GM21737 (cell line): Measurements from ENCODE around the gene ZNF81.
"Not testable (repeated sequence)": the region's sequence is repeated elsewhere in the genome, so short reads cannot be mapped to it uniquely, and the experiment has no call there.

Source experiments
- ATAC-seq: cut with Tn5 transposase; IDR thresholded peaks from one replicate; pipeline ENCODE4 v1.9.1; 2021; ENCODE audit warnings: mild to moderate bottlenecking, moderate library complexity; ENCODE audit not compliant: unreplicated experiment

ZNF81 gene

DNA sequence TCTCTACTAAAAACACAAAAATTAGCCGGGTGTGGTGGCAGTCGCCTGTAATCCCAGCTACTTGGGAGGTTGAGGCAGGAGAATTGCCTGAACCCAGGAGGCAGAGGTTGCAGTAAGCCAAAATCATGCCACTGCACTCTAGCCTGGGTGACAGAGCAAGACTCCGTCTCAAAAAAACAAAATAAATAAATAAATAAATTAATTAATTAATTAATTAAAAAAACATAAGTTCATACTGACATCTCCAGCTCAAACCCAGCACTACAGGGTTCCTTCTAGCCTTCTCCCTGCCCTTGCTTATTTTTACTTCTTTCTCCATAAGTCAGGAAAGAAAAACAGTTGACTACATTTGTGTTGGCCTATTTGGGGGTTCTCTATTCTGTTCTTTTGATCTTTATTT, 95.3 kb downstream of the ZNF81 start:
- ATAC-seq = not testable (repeated sequence)

DNA sequence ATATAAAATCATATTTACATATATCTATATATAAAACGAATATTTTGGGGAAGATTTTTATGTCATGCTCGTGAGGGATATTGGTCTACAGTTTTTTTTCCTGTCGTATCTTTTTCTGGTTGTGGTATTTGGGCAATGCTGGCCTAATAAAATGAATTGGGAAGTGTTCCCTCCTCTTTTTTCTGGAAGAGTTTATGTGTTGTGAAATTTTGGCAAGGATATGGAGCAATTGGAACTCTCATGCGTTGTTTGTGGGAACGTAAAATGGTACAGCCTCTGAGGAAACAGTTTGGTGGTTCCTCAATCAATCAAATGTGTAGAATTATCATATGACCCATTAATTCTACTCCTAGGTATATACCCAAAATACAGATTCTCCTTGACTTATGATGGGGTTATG, 97.2 kb downstream of the ZNF81 start:
- ATAC-seq = no peak

DNA sequence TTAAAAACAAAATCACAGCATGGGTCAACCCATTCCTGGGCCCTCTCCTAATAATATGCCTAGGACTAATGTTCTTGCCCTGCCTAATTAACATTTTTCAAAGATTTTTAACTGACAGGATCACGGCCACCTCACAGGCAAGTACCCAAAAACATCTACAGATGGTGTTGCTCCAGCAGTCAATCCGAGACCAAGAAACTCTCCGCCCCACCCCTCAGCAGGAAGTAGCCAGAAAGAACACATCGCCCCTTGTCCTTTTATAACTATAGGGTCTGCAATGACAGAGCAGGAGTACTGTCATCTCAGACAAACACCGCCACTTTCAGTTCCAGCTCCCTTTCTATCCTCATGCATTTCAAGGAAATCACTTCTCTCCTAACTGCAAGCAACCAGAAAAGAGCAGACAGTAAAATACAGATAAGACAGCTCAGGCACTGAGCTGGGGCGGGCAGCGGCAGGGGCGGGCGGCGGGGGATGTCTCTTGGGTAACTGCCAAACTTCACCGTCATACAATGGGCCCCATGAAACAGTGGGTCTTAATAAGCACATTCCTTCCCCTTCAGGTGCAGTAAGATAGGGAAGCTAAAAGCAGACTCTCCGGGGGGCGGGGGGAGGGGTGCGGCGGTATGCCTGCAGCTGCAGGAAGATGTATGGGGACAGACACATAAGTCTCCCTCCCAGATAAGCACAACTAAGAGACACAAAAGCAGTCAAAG, 99.7 kb downstream of the ZNF81 start:
- no peak for ATAC-seq

DNA sequence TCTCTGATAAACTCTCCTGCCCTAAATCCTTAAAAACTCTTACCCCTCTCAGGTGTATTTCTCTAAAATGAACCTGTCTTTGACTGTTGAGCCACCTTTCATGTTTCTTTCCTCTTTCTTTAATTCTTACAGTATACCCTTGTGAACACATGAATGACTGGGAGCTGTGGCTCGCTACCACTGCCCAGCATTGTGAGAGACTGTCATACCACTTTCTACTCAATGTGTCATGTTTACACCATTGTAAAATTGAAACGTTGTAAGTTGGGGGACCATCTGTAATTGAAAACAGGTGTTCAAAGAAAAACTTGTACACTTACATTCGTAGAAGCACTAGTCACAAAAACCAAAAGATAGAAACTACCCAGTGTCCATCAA, 100.2 kb downstream of the ZNF81 start:
- no peak for ATAC-seq

DNA sequence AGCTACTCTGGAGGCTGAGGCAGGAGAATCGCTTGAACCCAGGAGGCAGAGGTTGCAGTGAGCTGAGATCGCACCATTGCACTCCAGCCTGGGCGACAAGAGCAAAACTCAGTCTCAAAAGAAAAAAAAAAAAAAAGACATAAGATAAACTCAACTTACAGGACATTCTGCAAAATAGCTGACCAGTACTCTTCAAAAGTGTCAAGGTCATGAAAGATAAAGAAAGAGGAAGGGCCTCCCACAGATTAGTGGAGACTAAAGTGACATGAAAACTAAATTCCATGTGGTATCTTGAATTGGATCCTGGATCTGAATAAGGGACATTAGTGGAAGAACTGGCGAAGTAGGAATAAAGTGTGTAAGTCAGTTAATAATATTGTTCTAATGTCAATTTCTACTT, 103.7 kb downstream of the ZNF81 start:
- no peak for ATAC-seq

DNA sequence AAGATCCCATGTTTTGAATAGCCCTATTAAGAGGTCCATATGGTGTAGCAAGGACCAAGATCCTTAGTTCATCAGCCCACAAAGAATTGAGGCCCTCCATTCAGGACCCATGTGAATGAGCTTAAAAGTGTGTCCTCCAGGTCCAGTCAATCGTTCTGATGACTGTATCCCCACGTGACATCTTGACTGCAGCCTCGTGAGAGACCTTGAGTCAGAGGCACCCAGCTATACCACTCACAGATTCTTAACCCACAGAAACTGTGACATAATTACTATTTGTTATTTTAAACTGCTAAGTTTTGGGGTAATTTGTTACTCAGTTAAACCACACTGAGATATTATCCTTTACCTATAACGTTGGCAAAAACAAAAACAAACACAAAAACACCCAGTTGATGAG, 104.7 kb downstream of the ZNF81 start:
- no peak for ATAC-seq

DNA sequence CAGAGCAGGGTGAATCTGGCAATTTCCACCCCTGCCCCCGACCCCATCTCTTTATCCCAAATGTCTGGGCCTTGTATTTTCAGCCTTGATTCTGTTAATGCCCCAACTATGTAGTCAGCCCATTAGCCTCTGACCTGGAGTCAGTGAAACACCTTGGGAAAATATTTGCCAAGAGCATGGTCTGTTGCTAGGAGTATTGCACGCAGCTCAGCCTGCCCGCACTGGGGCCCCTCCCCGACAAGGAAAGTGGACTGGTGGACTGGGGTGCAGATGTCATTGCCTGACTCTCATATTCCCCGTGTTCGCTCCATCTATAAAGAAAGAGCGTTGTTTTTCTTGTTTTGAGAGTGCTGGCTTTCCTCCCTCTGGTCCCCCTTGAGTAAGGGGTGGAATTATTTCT, 118.6 kb downstream of the ZNF81 start:
- not testable (repeated sequence) for ATAC-seq

DNA sequence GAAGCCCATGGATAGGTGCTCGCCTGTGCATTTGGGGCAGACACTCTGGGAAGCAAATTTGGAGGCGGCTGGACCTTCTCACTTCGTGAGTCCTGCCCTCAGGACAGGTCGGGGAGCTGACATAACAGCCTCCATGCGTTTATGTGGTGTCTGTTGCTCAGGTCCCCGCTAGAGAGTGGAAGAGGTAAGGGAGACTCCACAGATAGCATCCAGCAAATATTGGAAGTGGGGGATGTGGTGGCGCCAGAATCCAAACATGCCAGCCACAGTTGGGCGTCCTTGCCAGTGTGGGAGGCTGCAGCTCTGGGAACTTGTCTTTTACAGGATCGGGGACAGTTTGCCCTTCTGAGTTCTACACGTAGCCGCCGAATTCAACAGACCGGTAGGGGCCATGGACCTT, 119.3 kb downstream of the ZNF81 start:
- no peak for ATAC-seq

DNA sequence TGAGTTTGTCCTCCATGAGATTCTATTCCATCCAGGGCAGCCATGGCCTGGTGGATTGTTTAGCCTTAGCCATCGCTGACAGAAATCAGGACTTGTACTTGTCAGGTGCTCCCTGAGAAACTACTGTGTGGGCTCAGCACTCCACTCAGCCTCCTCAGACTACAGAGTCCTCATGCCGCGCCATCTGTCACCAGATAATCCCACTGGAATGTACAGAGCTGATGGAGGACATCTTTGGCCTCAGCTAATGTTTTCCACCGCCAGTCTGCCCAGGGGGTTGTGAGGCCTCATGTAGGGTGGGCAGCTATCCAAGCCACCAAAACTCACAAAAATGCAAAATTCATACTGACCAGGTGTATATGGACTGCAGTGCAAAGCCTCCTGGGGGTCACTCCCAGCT, 121.5 kb downstream of the ZNF81 start:
- not testable (repeated sequence) for ATAC-seq

DNA sequence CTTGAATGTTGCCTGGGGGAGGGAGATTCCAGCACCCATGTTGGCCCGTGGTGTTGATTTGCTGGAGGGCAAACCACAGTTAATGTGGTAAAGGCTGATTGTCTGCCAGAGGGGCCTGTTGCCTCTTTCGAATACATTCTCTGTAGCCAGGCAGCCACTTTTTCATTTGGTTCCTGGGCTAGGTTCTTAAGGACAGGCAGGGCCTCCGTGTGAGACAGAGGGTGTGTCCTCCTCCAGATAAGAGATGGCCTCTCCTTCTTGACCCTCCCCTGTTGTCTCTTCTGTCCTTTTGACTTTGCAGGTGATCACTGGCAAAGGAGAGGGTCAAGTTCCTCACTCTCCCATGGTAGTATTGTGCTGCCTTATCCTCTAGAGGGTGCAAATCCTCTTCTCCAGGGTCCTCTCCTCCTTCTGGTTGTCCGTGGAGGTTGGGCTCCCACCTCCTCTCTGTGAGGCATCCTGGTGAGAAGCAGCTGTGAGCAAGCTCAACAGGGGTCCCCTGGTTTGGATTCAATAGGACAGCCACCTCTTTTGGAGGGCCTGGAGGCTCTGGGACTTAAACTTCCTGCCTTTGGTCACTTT, 122.2 kb downstream of the ZNF81 start:
- no peak for ATAC-seq

DNA sequence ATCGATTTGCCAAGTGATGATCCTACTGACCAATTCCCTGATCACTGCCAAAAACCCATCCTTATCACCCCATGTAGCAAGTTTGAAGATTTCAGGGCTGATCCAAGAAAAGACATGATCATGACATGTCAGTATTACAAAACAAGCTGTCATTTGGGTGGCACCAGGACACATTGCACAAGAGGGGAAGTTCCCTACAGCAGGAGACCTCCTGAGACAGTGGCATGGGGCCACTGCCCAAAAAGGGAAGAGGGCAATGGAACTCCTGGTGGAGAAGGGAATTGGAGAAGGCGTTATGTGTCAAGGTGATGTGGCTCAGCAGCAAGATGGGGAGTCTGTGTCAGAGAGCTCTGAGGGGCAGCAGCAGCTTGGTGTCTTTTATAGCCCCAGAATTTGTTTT, 123.7 kb downstream of the ZNF81 start:
- no peak for ATAC-seq

DNA sequence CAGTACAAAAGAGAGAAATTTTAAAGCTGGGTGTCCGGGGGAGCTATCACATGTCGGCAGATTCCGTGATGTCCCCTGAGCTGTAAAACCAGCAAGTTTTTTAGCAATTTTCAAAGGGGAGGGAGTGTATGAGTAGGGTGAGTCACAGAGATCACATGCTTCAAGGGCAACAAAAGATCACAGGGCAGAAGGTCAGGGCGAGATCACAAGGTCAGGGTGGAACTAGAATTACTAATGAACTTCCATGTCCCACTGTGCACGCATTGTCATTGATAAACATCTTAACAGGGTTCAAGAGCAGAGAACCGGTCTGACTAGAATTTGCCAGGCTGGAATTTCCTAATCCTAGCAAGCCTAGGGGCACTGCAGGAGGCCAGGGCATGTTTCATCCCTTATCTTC, 125.1 kb downstream of the ZNF81 start:
- not testable (repeated sequence) for ATAC-seq

DNA sequence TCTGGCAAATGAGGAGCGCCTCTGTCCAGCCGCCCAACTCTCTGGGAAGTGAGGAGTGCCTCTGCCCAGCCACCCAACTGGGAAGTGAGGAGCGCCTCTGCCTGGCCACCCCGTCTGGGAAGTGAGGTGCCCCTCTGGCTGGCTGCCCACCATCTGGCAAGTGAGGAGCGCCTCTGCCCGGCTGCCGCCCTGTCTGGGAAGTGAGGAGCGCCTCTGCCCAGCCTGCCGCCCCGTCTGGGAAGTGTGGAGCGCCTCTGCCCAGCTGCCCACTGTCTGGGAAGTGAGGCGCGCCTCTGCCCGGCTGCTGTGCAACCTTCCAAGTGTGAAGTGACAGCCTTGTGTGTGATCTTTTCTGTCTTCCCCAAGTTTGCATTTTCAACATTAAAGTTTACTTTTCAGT, 128.8 kb downstream of the ZNF81 start:
- not testable (repeated sequence) for ATAC-seq
